Panc1 (cell line): ENCODE data around the gene LY6G6F.

ENCODE experiments used
- CTCF ChIP-seq: fragments of 450-650 bp; IDR thresholded peaks from 2 replicates; pipeline ENCODE4 v1.5.1; 2017; ENCODE audit warnings: mild to moderate bottlenecking
- POLR2AphosphoS5 ChIP-seq: IDR thresholded peaks from 2 replicates; pipeline ENCODE4 v1.6.1; 2012; ENCODE audit warnings: mild to moderate bottlenecking, low read depth, low read length, moderate library complexity
- REST ChIP-seq, 2 experiments: IDR thresholded peaks; 2 replicates each; pipeline ENCODE4 v1.6.1; 2011 to 2012; ENCODE audit warnings: low read depth in 2 of 2, control low read depth in 1 of 2, low read length in 1 of 2, mild to moderate bottlenecking in 1 of 2, moderate library complexity in 1 of 2; ENCODE audit not compliant: insufficient read depth in 1 of 2
- SIN3A ChIP-seq: IDR thresholded peaks from 2 replicates; pipeline ENCODE4 v1.6.1; 2012; ENCODE audit warnings: low read depth, mild to moderate bottlenecking, low read length, moderate library complexity, borderline replicate concordance; ENCODE audit not compliant: insufficient read depth
- TCF7L2 ChIP-seq: IDR thresholded peaks from 2 replicates; pipeline ENCODE4 v1.6.1; 2011; ENCODE audit warnings: mild to moderate bottlenecking, low read depth, low read length, inconsistent platforms

GRCh38 chr6:31728767-31729514, 22.3 kb downstream of the LY6G6F start, which contains the start of gene DDAH2:
- TF ChIP-seq TCF7L2 (no peak), POLR2AphosphoS5 (no peak), CTCF (no peak; the same call in none of the 2 replicates), REST (IDR thresholded peaks at IDR 0.05; ENCODE audit: insufficient read depth in 1 of 2, low read depth in 2 of 2, low read length in 1 of 2) (no peak), SIN3A (no peak)
